GM12878 (cell line): ENCODE measurements around the gene GGCX. TPM values are rescaled to one million over a fixed set of nuclear protein-coding genes. Genes with fewer than 3 reads are reported as not detected.

Source experiments
- BACH1 ChIP-seq: fragments of 450-650 bp; IDR thresholded peaks from 2 replicates; pipeline ENCODE4 v1.6.1; 2017; ENCODE audit warnings: mild to moderate bottlenecking, borderline replicate concordance
- CBX5 ChIP-seq: sonication (generic); IDR thresholded peaks from 2 replicates; pipeline ENCODE4 v1.6.1; 2016; ENCODE audit warnings: low read depth, moderate library complexity, mild to moderate bottlenecking, inconsistent platforms
- EED ChIP-seq: sonication (generic); IDR thresholded peaks from 2 replicates; pipeline ENCODE4 v1.6.1; 2016; ENCODE audit warnings: antibody characterized with exemption, low read depth
- EZH2 ChIP-seq: IDR thresholded peaks from 2 replicates; pipeline ENCODE4 v1.6.1; 2012; ENCODE audit warnings: low read depth, mild to moderate bottlenecking, control low read depth, inconsistent platforms, low read length, borderline replicate concordance; ENCODE audit not compliant: control insufficient read depth
- JUNB ChIP-seq: IDR thresholded peaks from 2 replicates; pipeline ENCODE4 v1.6.1; 2016; ENCODE audit warnings: antibody characterized with exemption, mild to moderate bottlenecking
- MXI1 ChIP-seq: fragments of 150-350 bp; IDR thresholded peaks from 2 replicates; pipeline ENCODE4 v1.6.1; 2011; ENCODE audit warnings: low read depth, mild to moderate bottlenecking, inconsistent platforms, low read length, improper control_type of control experiment
- NFIC ChIP-seq: IDR thresholded peaks from 2 replicates; pipeline ENCODE4 v1.6.1; 2012; ENCODE audit warnings: low read depth, mild to moderate bottlenecking, inconsistent platforms, low read length, moderate library complexity
- NFYA ChIP-seq: IDR thresholded peaks from 2 replicates; pipeline ENCODE4 v1.6.1; 2011; ENCODE audit warnings: low read depth, mild to moderate bottlenecking, low read length, improper control_type of control experiment, borderline replicate concordance
- NFYB ChIP-seq: IDR thresholded peaks from 2 replicates; pipeline ENCODE4 v1.6.1; 2011; ENCODE audit warnings: low read depth, mild to moderate bottlenecking, low read length, improper control_type of control experiment, moderate library complexity; ENCODE audit not compliant: insufficient read depth
- PAX8 ChIP-seq: fragments of 450-650 bp; IDR thresholded peaks from 2 replicates; pipeline ENCODE4 v1.6.1; 2017; ENCODE audit warnings: mild to moderate bottlenecking, moderate library complexity
- POU2F2 ChIP-seq: IDR thresholded peaks from 3 replicates; pipeline ENCODE4 v1.6.1; 2011; ENCODE audit warnings: low read depth, mild to moderate bottlenecking, low read length, borderline replicate concordance
- PRDM15 ChIP-seq: fragments of 450-650 bp; formaldehyde crosslinking; IDR thresholded peaks from 2 replicates; pipeline ENCODE4 v1.4.0; 2020; ENCODE audit warnings: mild to moderate bottlenecking, moderate library complexity
- RELA ChIP-seq: fragments of 450-650 bp; IDR thresholded peaks from 2 replicates; pipeline ENCODE4 v1.8.0; 2014; ENCODE audit warnings: borderline replicate concordance; ENCODE audit not compliant: partially characterized antibody
- RELB ChIP-seq: fragments of 450-650 bp; IDR thresholded peaks from 2 replicates; pipeline ENCODE4 v1.6.1; 2017; ENCODE audit warnings: low read depth, mild to moderate bottlenecking, moderate library complexity
- REST ChIP-seq: IDR thresholded peaks from 2 replicates; pipeline ENCODE4 v1.6.1; 2012; ENCODE audit warnings: mild to moderate bottlenecking, low read depth, low read length
- SRF ChIP-seq, 2 experiments: IDR thresholded peaks; 2 replicates each; pipeline ENCODE4 v1.6.1; 2011; ENCODE audit warnings: low read depth in 2 of 2, low read length in 2 of 2, mild to moderate bottlenecking in 1 of 2, moderate library complexity in 1 of 2
- SUZ12 ChIP-seq: fragments of 200-600 bp; sonication (generic); IDR thresholded peaks from one replicate; pipeline ENCODE4 v1.6.1; 2018; ENCODE audit warnings: antibody characterized with exemption, mild to moderate bottlenecking; ENCODE audit not compliant: unreplicated experiment
- USF1 ChIP-seq: IDR thresholded peaks from 2 replicates; pipeline ENCODE4 v1.6.1; 2011; ENCODE audit warnings: borderline replicate concordance, low read depth, mild to moderate bottlenecking, moderate library complexity, mixed read lengths, low read length; ENCODE audit not compliant: insufficient read depth; ENCODE audit errors: extremely low read length
- ZNF274 ChIP-seq: IDR thresholded peaks from one replicate; pipeline ENCODE4 v1.8.0; 2011; ENCODE audit not compliant: insufficient read length, insufficient read depth
- ZSCAN29 ChIP-seq: fragments of 450-650 bp; IDR thresholded peaks from 2 replicates; pipeline ENCODE4 v1.6.1; 2017; ENCODE audit warnings: mild to moderate bottlenecking, moderate library complexity
- polyA plus RNA-seq, 11 experiments: library from polyadenylated mRNA; depleted of rRNA in 4 of 11; unstranded in 6 of 11; stranded (reverse) in 5 of 11; fragments of >200 nt; fragmentation: Nextera tagmentation in 4 of 11; fragmentation: Illumina TruSeq in 1 of 11; extraction: Ambion mirVana in 4 of 11; extraction: Trizol in 1 of 11; gene quantifications; 1 replicate in 1 of 11; 2 replicates in 10 of 11; pipeline versions ENCODE4 v1.2.1 to v1.2.3, GENCODE V29; 2011 to 2016; ENCODE audit warnings: inconsistent platforms in 2 of 11, missing spikeins in 2 of 11, low read depth in 1 of 11
- total RNA-seq, 4 experiments: library from RNA; depleted of rRNA in 3 of 4; stranded (reverse); fragments of >200 nt in 3 of 4; fragmentation: Illumina TruSeq in 1 of 4; extraction: Trizol in 1 of 4; gene quantifications; 2 replicates each; pipeline versions ENCODE4 v1.2.1 to v1.2.3, GENCODE V29; 2013 to 2021

GGCX gene
- total and polyA plus RNA-seq, 10 of the 15 experiments (the other 5 are each of a cell fraction or from before 2014, with no cell fraction given), result 18.1 to 52.7 (median 25.0) TPM

GRCh38 chr2:85595301-85596025 is 34.2 kb upstream of the GGCX start, which contains the start of gene RNF181 (continued):
- TF ChIP-seq SRF (IDR thresholded peaks at IDR 0.05; ENCODE audit: low read depth in 2 of 2, low read length in 2 of 2) (0 out of 4 replicates have a peak, but pooled peaks of 1 of the 2 experiments have one; percentile 35), POU2F2 (no peak; the same call in 2 of the 3 replicates), RELB (peak; percentile 90), MXI1 (peak; percentile 17; the same call in 1 of the 2 replicates), ZSCAN29 (no peak), NFYA (peak; percentile 23; the same call in 1 of the 2 replicates), ZNF274 (no peak), NFIC (no peak), PRDM15 (CRISPR knock-in tag) (no peak), JUNB (no peak), EED (peak; percentile 42; the same call in 1 of the 2 replicates), REST (no peak), PAX8 (no peak), NFYB (peak; percentile 92), EZH2 (no peak), USF1 (peak; percentile 81), RELA (peak; percentile 32), SUZ12 (no peak), BACH1 (0 out of 2 replicates have a peak, but pooled peaks have one; percentile 8), CBX5 (no peak)
